ENCODE data around the gene EPHA6.
A peak's percentile ranks its signal among the peaks of the same experiment; 100 is the strongest.

EPHA6 gene

DNA sequence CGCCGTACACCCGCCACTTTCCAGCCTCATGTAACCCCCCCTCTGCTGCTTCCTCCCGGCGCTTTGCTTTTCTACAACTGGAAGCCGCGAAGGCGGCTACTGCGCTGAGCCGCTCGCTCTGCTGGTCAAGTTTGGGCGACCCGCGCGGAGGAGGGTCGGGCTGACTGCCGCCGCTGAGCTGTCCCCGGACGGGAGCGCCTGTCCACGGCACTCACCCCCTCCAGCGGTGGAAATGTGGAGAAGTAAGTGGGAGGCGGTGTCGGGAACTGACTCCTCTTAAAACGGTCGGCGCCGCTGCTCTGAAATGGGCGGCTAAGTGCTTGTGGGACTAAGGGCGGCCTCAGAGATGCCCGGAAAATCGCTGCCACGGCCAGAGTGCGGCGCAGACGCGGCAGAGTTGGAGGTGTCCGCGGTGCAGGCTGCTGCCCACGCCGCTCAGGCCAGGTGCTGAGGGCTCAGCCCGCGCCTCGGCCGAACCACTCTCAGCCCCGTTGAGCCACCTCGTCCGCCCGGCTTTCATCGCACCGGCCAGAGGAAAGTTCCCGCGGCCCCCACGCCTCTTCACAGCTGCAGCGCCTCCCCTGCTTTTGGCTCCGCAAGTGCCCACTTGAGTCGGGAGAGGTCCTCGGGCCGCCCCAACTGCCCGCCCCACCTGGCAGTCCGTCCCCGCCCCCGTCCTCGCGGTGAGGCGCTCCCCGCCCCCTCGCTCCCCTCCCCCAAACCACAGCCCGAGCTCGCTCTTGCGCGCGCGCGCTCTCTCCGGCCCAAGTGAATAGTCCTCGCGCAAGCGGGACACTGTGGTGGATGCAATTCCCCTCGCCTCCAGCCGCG lies at the start of gene EPHA6:
EPHA6 (plus strand) TSS at position 775 of the 831 bp plus-strand sequence.
- DNase-seq (ENCODE audit: low spot score), result peak; percentile 33

DNA sequence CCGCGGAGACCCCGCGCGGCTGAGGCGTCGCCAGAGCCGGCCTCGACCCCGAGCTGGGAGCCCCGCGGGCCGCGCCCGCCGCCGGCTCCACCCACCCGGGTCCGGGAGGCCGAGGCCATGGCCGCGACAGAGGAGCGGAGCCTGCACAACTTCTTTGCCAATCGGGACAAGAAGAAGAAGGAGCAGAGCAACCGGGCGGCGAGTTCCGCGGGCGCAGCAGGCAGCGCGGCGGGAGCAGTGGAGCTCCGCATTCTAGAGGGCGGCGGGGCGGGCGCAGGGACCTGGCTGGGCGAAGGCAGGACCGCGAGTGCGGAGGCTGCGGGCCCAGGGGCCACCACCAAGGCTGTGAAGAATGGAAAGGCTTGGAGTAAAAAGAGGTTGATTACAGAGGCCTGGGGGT lies 37.6 kb upstream of the EPHA6 start:
- no peak for DNase-seq (ENCODE audit: low spot score)

DNA sequence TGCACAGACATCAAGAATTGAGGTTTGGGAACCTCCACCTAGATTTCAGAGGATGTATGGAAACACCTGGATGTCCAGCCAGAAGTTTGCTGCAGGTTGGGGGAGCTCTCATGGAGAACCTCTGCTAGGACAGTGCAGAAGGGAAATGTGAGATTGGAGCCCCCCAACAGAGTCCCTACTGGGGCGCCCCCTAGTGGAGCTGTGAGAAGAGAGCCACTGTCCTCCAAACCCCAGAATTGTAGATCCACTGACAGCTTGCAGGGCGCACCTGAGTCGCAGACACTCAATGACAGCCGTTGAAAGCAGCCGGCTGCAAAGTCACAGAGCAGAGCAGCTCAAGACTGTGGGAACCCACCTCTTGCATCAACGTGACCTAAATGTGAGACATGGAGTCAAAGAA lies 34.6 kb upstream of the EPHA6 start:
- no peak for DNase-seq (ENCODE audit: low spot score)

DNA sequence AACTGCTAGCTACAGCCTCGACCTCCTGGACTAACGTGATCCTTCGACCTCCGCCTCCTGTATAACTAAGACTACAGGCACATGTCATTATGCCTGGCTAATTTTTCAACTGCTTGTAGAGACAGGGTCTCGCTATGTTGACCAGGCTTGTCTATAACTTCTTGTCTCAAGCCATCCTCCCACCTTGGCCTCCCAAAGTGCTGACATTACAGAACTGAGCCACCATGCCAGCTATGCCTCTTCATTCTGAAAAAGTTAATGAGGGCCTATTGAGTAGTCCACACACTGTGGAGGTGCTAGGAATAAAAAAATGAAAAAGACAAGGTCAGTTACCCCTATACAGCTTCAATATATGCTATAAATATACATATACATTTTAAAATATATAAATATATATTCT lies 18.3 kb upstream of the EPHA6 start:
- DNase-seq (ENCODE audit: low spot score), result no peak

DNA sequence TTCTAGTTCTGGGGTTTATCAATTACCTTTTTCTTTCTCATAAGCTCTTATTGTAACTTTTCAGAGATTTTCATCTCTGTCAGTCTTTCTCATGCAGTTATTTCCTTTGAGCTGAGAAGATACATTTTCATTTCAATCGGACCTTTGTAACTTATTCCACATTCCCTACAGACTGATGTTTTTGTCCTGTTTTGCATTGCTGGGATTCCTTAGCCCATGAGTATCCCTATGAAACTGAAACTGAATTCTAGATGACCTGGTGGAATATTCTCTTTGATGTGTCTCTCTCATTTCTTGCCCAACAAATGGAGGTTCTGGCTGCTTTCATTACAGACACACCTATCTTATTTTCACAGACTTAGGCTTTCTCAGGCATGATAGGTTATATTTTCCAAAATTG lies 10.5 kb upstream of the EPHA6 start:
- no peak for DNase-seq (ENCODE audit: low spot score)

DNA sequence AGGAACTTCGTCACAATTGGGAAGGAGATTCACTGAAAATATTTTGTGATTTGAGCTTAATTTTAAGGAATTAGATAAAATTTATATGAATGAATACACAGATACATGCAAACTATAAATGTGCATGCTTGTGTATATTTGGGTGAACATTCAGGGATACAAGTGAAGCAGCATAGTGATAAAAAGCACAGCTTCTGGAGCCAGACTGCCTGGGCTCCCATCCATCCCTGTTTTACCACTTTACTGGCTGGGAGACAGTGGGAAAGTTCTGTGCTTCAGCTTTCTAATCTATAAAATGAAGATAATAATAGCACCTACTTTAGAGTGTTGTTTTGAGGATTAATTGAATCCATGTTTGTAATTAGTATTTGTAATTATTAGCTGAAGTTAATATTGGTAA lies 8.1 kb upstream of the EPHA6 start:
- no peak for DNase-seq (ENCODE audit: low spot score)

DNA sequence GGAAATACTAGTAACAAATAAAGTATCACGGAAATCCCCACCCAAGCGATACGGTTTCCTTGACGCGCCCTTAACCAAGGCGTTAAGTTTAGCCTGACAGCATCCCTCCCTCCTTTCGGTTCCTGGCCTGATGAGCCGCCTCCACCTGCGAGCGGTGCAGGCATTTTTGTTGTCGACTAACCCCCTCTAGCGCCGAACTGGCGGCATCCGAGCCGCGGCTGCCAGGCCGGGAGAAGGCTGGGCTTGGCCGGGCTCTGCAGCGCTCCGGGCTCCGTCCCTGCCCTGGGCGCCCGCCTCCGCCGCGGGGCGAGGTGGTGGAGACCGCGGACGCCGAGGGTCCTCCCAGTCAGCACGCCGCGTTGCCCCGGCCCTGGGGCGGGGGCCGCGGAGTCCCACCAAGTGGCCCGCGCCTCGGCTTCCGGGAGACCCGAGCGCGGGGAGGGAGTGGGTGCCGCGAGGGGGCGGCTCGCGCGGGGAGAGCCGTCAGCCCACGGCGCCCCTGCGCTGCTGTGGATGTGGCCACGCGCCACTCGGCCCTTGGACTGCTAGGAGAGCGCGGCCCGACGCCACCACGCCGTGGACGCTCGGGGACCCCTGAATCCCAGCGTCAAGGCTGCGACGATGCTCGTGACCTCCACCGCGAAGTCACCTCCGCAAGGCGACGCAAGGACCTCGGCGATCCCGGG lies 1.1 kb upstream of the EPHA6 start:
- DNase-seq (ENCODE audit: low spot score), result peak; percentile 62

DNA sequence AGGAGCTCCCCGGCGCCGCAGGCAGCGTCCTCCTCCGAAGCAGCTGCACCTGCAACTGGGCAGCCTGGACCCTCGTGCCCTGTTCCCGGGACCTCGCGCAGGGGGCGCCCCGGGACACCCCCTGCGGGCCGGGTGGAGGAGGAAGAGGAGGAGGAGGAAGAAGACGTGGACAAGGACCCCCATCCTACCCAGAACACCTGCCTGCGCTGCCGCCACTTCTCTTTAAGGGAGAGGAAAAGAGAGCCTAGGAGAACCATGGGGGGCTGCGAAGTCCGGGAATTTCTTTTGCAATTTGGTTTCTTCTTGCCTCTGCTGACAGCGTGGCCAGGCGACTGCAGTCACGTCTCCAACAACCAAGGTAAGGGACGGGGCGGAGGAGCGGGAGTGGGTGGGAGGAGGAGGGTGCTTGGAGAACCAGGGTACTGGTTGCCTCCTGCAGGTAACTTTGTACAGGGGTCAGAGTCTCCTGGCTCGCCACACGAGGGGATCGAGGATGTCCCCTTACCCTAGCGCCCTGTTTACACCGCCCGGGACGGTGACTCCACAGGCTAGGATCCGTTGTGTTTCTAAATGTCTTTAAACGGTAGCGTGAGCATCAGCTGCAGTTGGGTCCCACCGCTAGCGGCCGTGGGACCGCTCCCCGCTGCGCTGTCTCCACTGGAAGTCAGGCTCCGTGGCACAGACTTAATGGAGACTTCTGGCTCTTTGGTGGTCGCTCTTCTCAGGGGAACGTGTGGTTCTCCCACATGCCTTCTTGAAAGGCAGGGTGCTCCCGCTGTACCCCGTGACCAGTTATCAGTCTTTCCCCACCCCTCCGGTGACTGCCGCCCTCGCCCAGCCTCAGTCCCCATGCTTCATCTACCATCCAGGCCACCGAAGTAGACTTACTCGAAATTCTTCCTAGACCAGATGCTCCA lies 515 bp downstream of the EPHA6 start:
- no peak for DNase-seq (ENCODE audit: low spot score)

DNA sequence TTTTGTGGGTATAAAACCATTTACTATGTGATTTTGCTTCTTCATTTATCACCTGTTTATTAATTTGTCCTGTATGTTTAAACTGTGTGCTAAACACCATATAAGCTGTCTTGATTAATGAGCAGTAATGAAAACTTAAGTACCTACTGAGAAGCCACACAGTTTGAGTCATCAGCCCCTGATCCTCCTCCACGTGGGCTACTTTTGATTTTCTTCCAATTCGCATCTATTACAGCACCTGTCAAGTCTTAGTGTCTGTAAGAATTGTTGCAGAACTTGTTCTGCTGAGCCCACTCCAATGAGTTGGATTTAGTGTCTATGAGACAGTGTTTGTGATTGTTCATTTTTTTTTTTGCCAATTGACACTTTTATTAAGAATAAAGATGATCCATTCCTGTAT lies 16.8 kb downstream of the EPHA6 start:
- no peak for DNase-seq (ENCODE audit: low spot score)

DNA sequence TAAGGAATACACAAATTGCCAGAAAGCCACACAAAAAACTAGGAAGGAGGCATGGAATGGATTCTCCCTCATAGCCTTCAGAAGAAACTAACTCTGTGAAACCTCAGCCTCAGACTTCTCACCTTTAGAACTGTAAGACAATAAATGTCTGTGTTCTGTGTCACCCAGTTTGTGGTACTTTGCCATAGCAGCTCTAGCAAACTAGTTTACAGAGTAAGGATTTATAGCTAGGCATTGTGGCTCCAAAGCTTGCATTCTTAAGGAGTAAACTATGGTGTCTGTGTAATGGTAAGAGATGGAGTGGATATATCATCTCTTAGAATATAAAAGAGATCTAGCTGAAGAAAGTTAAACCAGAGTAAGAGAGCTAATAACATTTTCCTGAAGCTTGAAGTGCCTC lies 18.9 kb downstream of the EPHA6 start:
- DNase-seq (ENCODE audit: low spot score), result no peak

DNA sequence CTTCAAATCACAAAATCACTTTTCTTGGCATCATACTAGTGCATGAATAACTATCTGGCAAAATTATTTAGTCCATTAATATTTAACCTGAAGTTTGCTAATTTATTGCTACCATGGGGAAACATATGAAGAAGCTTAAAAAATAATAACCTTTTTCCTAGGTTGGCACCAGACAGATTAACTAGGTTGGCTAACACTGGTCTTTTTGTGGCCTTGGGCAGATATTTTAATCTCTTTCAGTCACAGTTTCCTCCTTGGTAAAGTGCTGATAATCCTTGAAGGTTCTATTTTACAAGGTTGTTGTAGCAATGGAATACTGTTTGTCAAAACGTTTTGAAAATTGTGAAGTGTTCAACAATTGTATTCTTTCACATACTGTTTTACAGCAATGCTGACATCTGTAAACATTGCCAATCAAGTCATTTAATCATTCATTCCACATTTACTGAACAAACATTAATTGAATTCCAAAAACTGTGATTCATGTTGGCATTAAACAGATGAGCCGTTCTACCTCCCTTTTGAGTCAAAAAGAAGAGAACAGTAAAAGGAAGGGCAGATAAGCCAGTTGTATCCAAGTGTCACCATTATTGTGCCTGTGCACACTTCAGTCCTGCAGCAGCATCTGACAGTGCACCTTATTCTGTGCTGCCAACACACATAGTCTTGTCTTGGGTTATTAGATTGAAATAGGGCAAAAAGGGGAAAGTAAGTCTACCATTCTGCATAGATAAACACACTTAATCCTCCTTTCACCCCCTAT lies 21.9 kb downstream of the EPHA6 start:
- no peak for DNase-seq (ENCODE audit: low spot score)

DNA sequence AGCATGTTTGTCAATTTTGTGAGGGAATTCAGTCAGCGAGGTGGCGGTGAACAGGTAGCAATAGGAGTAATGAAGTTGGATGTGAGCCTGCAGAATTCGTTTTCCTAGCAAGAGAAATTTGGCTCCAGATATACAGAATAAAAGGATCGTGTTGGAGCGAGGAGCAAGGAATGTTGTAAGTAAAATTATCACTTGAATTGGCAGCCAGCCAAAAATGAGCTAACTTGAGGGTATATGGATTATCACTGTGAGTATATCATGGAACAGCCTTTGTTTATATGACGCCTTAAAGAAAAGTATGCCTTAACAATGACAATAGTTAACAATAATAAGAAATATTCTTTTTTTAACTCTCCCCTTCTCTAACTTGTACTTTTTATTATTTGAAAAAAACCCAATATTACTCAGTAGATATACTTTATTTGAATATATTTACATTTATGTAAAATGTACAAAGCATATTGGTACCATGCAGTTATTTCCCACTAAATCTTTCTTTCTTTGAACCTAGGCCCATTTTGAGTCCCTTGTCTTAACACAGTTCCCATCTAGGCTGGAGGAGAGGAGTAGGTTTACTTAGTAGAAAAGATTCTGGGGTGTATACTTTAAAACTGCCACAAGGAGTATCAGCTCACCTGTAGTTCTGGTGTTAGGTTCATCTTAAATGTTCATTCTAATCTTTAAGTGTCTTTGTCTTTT lies 29.3 kb downstream of the EPHA6 start:
- DNase-seq (ENCODE audit: low spot score), result no peak

DNA sequence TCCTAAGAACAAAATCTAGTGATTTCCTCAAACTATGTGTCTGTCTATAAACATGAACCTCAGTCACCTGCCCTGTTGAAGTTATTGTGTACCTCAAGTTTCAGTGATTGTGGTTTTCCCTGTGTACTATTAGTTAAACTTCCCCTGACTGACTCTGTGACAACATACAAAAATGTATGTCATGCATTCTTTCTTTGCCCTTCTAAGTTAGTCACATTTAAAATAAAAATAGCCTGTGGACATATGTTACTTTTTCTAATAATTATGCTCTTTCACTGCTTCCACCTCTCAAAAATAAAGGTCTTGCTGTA lies 29.8 kb downstream of the EPHA6 start:
- DNase-seq (ENCODE audit: low spot score), result no peak

DNA sequence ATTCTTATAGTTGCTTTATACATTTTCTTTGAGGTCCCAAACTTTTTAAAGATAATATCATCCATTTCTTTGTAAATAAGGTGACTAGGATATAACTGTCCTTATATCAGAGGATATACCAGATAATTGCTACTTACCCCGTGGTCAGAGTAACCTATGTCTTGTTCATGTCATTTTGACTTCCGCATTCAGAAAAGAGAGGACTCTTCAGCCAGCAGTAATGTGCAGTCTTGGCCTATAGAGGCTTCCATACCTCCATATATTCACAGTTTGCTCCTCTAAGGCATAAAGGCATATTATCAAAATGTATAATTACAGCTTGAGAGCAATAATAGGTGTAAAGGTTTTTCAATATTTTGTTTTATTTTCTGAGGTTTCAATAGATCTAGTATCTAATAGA lies 38.5 kb downstream of the EPHA6 start:
- DNase-seq (ENCODE audit: low spot score), result no peak

DNA sequence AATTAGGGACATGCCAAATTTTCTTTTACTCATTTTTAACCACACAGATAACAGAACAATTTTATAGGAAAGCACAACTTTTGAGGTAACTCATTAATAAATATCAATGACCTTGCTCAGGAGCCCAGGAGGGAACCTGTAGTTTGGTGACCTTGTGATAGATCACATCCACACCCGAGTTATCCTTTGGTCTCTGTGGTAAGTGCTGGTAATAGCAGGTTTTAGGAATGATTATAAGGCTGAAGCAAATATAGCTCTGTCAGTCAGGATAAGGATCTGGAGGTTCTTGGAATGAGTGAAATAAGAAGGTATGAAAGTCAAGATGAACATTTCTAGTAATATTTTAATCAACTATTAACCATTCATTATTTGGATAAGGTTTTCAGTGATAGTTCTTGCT lies 46.5 kb downstream of the EPHA6 start:
- no peak for DNase-seq (ENCODE audit: low spot score)

DNA sequence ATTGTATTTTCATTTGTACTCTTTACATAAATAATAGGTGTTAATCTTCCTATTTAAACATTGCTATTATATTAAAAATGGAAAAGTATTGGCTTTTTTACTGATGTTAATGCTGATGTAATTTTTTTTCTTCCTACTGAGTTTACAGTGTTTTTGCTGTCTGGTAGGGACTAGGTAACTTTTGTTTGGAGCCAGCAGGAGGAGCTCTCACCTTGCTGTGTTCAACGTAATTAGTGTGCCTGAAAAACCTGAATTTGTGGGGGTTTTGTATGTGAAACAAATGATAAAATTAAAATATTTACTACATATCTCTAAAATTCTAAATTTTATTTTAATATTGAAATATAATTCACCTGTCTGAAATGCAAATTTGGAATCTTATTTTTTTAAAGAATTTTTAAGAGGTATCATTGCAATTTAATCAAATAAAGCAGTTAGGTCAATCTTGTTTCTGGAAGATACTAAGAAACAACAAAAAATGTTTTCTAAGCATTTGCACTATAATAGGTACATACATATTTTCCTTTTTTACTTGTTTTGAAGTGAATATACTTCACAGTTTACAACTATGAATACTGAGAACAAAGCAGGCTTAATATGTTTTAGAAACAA lies 48.8 kb downstream of the EPHA6 start:
- DNase-seq (ENCODE audit: low spot score), result peak; percentile 16

DNA sequence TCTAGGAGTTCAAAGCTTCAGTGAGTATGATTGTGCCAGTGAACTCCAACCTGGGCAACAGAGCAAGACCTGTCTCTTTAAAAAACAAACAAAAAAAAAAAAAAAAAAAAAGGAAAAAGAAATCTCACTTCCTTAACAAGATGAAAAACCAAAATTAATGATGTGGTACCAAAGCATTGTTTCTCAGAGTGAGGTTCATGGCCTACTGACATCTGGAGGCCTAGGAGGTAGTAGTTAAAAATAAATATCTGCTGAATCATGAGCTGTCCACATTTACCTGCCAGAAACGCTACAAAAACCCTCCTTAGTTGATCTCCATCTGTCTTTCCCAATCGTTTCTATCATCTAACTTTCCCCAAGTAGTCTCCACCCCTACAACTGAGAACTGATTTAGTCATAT lies 51.2 kb downstream of the EPHA6 start:
- no peak for DNase-seq (ENCODE audit: low spot score)

DNA sequence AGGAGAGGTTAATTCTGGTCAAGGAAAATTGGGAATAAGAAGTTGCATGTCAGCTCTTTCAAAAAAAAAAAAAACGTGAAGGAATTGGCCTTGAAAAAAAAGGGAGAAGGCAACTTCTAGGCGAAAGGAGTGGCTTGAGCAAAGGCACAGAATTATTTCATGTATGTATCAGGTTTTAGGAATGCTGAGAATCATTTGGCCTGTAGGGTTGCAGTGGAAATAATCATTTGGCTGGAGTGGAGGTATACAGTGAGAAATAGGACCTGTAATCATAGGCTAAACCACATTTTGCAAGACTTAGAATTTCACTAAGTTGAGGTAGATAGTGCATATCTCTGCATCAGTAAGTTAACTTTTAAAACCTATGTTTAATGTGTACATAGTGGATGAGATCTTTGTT lies 54.9 kb downstream of the EPHA6 start:
- no peak for DNase-seq (ENCODE audit: low spot score)

DNA sequence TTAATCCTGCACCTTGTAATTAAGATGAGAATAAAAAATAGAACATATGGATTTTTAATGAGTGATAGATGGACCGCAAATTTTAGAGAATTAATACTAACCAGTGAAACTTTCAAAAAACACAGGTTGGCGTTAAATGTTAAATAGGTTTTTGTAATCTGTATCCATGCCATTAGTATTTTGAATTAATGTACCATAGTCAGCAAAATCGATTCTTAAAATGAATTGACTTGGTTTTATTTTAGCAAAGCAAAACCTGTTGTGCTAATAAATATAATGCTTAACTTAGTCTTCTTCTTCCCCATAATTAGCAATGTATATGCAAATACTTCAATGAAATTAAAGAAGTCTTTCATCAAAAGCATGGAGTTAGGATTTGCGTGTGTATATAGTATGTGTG lies 63.1 kb downstream of the EPHA6 start:
- DNase-seq (ENCODE audit: low spot score), result no peak

DNA sequence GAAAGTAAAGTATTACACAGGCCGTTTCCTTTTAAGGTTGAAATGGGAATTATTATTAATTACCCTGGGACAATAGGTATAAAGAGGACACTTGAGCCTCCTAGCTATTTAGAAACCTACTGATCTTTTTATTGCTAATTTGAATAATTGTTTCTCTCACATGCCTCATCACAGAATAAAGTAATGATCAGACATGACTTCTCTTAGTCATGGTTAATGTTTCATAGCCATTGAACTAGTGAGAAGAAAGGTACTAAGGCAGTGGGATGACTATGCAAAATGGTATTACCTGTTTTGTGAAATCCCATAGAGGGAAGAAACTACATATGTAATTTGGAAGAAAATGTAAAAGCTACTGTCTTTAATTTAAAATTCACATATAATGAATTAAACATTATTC lies 85.6 kb downstream of the EPHA6 start:
- no peak for DNase-seq (ENCODE audit: low spot score)

DNA sequence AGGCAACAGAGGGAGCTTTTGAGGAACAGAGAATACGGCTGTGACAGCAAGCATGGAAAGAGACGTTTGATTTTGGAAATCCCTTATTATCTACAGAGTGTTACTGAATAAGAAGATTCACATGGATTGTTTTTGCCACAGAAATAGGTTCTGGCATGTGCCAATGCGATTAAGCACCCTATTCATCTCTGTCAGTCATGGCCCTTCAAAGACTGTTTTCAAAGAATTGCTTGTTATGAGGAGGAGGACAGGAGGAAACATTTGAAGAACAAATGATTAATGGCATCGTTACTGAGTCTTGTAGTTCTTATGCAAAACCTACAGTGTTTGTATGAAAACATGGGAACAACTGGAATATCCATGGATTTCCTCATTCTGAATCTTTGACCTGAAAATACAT lies 86.2 kb downstream of the EPHA6 start:
- DNase-seq (ENCODE audit: low spot score), result no peak

Measured in kidney capillary endothelial cell (primary cell).